Activated CD8-positive, alpha-beta memory T cell treated with anti-CD3 and anti-CD28 coated beads for 24 hours (primary cell): ENCODE data around the gene E2F1.
"Not testable (repeated sequence)": the region's sequence is repeated elsewhere in the genome, so short reads cannot be mapped to it uniquely, and the experiment has no call there.

Experiments
- DNase-seq: peaks from one replicate; pipeline ENCODE4 v3.0.0-alpha.2; 2020

E2F1 gene

GRCh38 chr20:33710681-33711445, 24.7 kb upstream of the E2F1 start:
- DNase-seq = no peak

GRCh38 chr20:33709905-33710541, 23.8 kb upstream of the E2F1 start:
- DNase-seq = no peak

DNA sequence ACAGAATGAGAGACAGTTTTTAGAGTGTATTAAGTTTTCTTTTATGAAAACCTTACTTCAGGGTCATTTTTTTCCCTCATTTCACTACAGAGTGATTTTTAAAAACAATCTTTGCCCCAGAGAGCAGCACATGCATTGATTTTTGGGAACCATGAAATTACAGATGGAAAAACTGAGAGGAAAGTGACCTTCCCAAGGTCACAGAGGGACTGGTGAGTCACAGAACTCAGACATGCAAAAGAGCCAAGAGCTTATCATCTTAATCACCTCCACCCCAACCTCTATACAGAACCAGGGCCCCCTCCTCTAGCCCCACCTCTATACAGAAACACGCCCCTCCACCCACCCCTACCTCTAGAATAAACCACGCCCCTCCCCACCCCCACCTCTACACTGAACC, 23.2 kb upstream of the E2F1 start:
- DNase-seq = no peak

DNA sequence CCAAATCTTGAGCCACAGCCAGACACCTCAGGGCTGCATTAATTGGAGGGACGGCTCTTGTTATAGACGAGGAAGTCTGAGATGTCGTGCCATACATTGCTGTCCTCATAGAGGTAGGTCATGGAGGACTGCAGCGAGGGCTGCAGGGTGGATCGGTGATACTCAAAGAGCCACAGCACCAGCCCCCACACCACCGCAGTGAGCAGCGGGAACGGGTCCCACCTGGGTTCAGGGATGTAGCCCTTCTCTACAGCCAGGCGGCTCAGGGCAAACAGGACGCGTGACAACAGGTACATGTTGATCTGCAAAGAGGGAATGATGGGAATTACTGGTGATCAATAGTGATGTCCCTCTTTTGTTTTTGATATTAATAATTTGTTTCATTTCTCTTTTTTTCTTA, 21.5 kb upstream of the E2F1 start:
- DNase-seq = no peak

- no peak for DNase-seq
These were observed 18.2 kb upstream of the E2F1 start for GRCh38 chr20:33704197-33704924.

DNA sequence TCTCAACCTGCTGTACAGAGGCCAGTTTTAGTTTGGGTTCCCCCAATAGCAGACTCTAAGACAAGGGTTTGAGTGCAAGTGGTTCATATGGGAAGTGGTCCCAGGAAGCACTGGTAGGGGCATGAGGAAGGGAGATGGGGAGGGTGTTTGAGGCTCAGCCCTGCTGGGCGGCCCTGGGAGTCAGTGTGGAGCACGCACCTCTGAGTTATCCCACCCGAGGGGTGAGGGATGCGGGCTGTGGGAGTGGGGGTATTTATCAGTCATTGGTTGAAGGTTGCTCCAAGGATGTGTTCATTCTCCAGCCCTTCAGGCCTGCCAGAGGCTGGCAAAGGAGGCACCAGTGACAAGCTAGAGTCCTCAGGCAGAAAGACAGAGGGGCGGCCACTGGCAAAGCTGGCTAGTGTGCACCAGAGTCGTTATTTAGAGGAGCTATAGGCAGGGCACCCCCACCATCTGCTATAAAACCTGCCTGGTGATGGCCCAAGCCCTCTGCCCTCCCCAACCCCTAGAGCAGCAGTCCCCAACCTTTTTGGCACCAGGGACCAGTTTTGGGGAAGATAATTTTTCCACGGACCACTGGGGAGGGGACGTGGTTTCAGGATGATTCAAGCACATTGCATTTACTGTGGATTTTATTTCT, 17.4 kb upstream of the E2F1 start:
- no peak for DNase-seq

- no peak for DNase-seq
These were observed 16.7 kb upstream of the E2F1 start for GRCh38 chr20:33702861-33703260.

GRCh38 chr20:33701629-33702450, 15.7 kb upstream of the E2F1 start:
- DNase-seq = no peak

DNA sequence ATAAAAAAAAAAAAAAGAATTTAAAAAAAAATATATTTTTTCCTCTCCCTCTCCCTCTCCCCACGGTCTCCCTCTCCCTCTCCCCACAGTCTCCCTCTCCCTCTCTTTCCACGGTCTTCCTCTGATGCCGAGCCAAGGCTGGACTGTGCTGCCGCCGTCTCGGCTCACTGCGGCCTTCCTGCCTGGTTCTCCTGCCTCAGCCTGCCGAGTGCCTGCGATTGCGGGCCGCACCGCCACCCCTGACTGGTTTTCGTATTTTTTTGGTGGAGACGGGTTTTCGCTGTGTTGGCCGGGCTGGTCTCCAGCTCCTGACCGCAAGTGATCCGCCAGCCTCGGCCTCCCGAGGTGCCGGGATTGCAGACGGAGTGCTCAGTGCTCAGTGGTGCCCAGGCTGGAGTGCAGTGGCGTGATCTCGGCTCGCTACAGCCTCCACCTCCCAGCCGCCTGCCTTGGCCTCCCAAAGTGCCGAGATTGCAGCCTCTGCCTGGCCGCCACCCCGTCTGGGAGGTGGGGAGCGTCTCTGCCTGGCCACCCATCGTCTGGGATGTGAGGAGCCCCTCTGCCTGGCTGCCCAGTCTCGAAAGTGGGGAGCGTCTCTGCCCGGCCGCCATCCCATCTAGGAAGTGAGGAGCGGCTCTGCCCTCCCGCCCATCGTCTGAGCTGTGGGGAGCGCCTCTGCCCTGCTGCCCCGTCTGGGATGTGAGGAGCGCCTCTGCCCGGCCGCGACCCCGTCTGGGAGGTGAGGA, 14.7 kb upstream of the E2F1 start:
- not testable (repeated sequence) for DNase-seq

DNA sequence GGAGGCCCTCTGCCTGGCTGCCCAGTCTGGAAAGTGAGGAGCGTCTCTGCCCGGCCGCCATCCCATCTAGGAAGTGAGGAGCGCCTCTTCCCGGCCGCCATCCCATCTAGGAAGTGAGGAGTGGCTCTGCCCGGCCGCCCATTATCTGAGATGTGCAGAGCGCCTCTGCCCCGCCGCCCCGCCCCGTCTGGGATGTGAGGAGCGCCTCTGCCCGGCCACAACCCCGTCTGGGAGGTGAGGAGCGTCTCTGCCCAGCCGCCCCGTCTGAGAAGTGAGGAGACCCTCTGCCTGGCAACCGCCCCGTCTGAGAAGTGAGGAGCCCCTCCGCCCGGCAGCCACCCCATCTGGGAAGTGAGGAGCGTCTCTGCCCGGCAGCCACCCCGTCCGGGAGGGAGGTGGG, 12.8 kb upstream of the E2F1 start:
- DNase-seq = not testable (repeated sequence)

GRCh38 chr20:33697129-33697528, 10.9 kb upstream of the E2F1 start:
- no peak for DNase-seq

GRCh38 chr20:33696448-33696847, 10.3 kb upstream of the E2F1 start:
- DNase-seq = no peak

- no peak for DNase-seq
These were observed 8.4 kb upstream of the E2F1 start for GRCh38 chr20:33694639-33695012.

DNA sequence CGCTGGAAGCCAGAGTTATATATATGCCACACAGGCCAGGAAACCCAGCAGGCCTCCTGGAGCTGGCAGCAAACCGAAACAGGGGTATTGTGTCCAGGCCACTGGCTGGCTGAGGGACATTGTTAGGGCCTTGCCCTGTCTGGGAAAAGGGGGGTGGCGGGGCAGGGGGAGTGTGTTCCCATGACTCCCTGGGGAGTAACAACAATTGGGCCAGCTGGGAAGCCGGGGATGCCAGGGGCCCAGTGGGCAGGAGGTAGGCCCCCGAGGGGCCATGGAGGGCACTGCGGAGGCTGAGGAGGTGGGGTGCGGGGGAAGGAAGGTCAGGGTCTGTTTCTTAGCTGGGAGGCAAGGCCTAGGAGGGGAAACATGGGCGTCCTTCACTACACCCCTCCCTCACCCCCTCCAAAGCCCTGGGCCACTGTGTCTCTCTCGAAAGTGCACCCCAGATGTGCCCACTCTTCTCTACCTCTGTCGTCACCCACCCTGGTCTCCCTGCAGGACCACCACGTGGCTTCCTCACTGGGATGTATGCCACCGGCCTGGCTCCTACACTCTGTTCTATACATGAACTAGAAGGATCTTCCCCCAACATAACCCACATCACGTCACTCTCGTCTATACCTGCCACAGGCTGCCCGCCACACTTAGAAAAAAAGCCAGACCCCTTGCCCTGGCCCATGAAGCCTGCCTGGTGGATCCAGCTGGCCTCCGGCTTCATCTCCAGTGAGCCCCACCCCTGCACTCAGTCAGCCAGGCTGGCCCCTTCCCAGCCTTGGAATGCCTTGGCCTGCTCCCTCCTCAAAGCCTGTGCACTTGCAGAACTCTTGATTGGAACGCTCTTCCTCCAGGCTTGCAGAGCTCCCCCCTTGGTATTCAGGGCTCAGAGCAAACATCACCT, 7.8 kb upstream of the E2F1 start:
- DNase-seq = no peak

GRCh38 chr20:33693289-33693688, 7.1 kb upstream of the E2F1 start:
- DNase-seq = no peak

GRCh38 chr20:33689973-33690372, 3.8 kb upstream of the E2F1 start:
- DNase-seq = peak; percentile 78

- DNase-seq = no peak
These were observed 3.3 kb upstream of the E2F1 start for GRCh38 chr20:33689493-33689892.

DNA sequence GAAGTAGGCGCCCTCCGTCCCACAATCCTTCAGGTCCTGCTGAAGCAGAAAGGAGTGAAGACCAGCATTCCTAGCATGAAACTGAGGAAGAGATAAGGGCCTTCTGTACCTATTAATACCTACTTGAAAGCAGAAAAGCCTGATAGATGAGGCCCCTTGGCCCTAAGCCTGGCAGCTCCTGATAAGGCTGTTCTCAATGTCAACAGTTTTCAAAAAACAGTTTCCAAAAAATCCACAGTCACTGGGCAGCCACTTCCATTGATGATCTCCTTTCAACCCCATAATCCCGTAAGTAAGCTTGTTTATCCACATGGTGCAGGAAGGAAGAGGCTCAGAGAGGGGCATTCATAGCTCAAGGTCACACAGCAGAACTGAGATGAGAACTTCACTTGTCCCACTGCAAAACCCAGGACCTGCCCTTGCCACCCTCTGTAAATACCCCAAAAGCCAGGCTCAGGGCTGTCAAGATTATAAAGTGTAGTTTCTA, 2.8 kb upstream of the E2F1 start:
- DNase-seq = no peak

- no peak for DNase-seq
These were observed 2.1 kb upstream of the E2F1 start for GRCh38 chr20:33687993-33688937.
